Activated CD8-positive, alpha-beta memory T cell treated with anti-CD3 and anti-CD28 coated beads, Interleukin-2, amount 50 U/mL, for 48 hours (primary cell): ENCODE measurements around the gene GRID1.

Experiments used
- DNase-seq: peaks from one replicate; pipeline ENCODE4 v3.0.0-alpha.2; 2020

Gene GRID1

DNA sequence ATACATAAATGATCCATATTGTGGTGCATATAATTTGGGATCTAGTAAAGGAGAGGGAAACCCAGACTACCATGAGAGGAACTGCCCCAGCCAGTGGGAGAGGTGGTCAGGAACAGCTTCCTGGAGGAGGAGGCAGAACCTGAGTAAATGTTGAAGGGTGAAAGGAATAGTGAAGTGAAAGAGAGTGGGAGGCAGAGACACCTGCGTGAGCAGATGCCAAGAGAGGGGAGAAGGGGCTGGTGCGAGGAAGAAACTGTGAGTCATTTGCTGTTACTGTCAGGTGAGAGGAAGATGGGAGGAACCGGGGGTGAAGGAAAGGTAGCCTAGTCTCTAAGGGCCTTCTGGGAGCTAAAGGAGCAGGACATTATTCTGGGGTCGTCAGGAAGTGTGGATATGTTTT lies 294.8 kb downstream of the GRID1 start:
- no peak for DNase-seq

DNA sequence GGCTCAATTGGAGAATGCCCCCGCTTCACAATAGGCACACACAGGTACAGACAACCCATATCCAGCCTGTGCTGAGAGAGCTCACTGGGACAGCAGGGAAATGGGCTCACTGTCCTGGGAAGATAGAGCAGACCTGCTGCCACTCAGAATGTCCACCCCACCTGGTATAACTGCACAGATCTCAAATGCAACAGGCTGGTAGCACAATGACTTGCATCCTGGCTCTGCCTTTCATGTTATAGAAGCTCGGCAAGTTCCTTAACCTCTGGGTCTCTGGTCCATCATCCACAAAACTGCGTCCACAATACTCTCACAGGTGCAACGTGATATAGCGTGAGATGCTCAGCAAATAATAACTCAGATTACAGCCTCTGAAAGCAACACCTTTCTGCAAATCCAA lies 295.4 kb downstream of the GRID1 start:
- no peak for DNase-seq

DNA sequence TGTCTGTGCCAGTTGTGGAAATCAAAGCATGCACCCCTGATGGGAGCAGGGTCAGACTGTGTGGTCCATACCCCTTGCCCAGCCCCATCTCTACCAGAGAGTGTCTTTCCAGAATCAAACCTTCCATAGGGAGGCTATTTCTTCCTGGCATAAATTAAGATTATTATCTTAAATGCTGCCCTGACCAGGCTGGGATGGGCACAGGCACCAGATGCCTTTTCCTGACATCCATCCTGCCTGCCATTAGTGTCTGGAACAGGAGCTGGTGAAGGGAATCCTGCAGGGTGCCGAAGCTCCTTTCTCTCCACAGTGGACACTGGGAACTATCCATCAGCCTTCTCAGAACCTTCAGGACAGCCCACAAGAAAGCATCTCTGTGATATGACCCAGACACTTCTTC lies 296.3 kb downstream of the GRID1 start:
- DNase-seq: no peak

DNA sequence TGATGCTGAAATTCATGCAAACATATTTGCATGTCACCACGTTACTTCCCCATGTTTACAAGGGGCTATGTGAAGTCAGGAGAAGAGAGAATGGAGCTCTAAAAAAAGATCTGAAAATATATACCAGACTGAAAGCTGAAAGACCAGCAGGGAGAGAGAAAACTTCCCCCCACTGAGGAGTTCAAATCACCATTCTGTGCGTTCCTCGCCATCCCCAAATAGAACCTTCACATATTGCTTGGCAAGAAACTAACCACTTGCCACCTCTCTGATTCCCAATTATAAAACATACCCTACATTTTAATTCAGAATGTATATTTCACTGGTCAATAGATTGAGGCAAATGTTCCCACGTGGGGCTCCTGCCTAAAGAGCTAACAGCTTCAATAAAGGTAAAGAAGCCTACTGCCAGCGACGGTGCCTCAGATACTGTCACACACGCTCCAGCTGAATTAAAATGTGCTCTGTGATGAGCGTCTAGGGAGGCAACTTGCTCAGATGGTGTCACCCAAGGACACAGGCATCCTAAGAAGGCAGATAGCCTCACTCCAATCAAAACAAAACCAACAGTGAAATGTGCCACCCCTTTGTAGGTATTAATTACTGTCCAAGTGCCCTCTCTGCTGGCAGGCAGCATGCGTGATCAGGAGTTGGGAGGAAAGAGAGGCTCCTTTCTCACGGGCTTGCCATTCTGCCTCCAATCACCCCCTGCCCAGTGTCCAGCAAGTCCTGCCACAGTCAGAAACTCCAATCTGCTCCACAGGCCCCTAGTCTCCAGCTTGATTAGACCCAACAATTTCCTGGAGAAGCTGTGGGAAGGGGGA lies 298.2 kb downstream of the GRID1 start:
- DNase-seq: no peak

DNA sequence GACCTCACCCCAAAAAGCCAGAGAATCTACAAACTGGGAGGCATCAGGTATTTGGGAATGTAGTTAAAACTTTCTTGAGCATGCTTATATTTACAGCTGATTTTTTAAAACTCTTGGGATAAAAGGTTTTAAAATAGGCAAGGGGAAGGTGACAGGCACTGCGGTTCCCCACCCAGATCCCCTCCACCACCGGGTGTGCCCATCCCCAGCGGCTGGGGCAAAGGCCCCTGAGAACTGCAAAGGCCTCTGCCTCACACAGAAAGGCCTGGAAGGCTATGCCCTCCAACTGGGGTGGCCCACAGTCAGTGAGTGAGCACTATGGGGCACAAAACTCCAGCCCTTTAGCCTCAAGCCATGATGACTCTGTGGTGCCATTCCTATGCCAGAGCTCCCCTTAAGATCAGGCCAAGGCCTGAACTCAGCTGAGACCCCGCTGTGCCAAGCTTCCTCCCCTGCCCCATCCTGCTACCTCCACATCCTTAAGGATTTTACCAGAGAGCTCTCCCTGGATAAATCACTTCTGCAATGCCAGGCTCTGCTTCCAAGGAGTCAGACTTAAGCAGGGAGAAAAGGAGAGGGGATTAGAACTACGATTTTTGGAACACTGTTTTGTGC lies 299.1 kb downstream of the GRID1 start:
- peak; percentile 10 for DNase-seq

DNA sequence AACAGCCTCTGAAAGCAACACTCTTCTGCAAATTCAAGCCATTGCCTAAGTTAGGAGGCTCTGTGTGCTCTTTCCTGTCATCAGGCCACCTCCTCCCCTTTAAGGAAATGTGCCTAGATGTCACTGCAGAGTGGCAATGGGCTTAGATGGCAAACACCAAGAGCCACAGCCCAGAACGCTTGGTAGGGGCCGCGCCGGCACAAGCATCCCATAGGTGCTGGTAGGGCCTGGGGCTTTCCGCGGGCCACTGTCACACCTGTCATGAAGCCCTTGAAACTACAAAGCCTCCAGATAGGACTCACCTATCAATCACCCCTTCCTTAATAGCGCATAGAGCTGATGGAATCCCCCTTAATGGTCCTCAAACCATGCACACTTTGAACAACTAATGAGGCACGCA lies 299.9 kb downstream of the GRID1 start:
- peak; percentile 23 for DNase-seq

DNA sequence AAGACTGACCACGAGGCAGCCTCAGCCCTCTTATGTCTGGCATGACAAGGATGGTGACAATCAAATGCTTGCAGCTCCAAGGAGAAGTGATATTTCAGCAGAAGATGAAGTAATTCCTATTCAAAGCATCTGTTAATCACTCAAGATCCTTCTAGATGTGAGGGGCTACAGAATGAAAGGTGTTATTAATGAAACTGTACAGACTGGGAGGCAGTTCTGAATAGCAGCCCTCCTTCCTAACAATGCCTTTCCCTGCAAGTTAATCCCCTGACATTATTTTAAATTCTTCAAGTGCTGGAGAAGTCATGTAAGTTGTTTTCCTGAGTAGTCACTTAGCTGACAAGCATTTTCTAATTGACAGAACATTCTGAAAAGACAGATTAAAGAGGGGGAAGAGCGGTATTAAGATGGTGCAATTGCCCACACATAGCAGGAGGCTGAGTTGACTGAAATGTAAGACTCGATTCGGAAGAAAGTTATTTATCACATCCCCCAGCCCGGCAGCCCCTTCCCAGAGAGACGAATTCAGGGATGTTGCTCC lies 300.8 kb downstream of the GRID1 start:
- DNase-seq: peak; percentile 28

DNA sequence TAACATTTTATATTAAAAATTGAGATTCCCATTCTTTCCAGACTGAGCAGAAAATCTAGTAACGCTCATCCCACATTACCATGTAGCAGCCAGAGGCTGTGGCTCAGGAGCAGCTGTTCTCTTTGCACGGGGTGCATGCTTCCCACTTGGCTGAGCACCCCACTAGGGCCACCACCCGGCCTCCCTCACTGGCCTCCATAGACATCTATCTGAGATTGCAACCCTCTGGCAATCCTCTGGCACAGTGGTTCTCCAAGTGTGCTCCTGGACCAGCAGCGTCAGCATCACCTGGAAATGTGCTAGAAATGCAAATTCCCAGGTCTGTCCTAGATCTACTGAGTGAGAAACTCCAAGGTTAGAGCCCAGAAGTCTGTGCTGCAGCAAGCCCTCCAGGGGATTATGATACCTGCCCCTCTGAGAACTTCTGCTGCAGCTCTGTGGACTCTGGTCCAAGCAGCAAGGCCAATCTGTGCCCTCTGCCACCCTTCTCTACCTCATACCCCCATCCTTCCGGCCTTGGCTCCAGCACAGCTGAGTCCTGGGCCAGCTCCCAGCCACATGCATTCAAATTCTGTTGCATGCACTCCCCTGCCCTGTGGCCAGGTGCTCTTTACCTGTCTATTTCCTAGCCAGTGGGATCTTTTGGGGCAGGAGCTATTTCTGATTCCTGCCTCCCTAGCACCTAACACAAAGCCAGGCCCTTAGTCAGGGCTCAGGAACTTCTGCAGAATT lies 301.5 kb downstream of the GRID1 start:
- DNase-seq: no peak

DNA sequence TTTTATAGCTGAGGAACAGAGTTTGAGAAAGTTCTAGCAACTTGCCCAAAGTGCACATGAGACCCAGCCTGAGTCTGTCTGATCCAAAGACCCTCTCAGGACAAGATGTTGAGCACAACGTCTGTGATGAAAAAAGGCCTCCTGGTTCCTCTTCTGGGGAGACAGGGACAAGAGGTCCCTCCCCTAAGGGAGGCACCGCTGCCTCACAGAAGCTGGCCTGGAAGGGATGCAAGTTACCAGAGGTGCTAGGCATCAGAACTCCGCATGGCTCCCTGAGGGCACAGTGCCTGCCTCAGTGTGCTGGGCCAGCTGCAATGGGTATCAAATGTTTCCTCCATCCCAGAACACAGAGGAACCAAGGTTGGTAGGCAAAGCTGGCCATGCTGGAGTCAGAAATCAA lies 302.4 kb downstream of the GRID1 start:
- no peak for DNase-seq

DNA sequence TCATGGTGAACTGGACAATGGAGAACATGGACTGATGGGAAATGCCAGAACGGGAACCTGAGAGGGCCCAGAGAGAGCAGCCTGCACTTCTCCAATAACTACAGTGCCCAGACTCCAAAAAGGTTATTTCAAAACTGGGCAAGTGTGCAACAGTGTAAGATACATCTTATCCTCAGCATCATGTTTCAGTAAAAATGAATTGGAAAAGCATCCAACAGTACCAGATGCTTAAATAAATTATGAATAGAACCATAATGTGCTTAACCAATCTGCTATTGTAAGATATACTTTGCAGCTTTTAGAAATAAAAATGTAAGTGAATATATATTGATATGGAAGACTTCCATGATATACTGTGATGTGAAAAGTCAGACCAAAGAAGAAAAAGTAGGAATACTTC lies 303.3 kb downstream of the GRID1 start:
- no peak for DNase-seq

DNA sequence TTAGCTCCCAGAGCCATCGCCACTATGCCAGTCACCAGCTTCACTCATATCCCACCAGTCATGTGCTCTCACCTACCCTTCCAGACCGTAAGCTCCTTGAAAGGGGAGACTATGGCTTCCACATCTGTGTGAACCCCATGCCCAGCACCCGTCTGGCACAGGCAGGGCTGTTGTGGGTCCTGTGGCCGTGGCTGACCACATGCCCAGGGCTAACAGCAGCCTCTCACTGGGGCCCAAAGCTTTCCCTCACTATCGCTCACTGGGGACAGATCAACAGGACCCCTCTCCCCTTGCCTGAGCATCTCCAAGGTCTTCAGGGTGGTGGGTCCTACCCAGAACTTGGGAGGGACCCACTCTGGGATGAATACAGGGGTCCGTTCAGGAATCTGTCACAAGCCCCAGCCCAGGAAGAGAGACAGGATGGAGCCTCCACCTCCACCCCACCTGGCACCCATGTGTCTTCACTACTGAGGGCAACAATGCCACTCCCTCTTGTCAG lies 303.9 kb downstream of the GRID1 start:
- DNase-seq: peak; percentile 18

DNA sequence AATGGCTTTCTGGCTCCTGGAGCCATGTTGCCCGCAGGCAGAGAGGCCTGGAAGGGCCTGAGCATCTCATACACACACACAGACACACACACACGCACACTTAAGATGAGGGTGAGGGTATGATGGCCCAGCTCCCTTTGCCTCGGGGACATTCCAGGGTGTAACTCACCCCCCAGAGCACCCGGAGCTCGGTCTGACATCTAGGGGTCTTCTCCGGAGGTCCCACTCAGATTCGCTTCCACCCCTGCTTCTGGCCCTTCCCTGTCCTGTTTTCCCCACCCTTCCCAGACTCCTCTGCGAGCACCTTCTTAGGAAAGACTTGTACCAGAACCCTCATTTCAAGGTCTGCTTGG lies 304.4 kb downstream of the GRID1 start:
- DNase-seq: no peak

DNA sequence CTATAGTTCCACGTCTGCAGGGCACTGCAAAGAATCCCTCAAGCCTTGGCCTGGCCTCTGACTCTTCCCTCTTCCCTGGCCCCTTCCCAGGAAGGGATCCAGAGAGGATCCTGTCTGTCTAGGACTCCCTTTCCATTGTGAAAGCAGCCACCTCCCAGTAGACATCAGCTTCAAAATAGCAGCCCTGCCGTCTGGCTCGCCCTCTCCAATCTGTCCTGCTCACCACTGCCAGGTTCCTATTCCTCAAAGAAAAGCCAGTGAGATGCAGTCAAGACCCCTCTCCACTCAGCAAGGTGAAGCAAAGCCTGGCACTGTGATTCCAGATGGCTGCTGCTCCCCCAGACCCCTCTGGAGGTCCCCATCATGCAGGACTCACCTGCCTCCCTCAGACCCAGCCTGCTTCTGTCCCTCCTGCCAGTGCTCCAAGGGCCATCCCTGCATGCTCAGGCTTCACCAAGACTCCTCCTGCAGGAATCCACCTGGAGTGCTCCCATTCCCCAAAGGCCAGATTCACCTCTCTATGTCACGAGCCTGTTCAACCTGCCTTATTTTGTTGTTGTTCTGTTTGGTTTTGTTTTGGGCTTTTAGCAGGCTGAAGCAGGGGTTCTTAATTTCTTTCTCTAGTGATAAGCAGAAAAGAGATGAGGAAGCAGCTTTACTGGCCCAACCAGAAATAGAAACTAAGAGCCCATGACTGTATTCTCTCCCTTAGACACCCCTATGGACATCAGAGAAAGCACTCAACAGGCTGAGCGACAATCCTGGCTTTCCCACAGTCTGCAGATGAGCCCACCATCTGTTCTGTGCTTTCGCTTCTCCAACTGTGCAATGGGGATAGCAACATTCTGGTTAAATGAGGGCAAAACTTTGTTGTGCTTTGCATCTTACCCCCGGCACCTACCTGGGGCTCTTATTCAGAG lies 305.1 kb downstream of the GRID1 start:
- DNase-seq: no peak

DNA sequence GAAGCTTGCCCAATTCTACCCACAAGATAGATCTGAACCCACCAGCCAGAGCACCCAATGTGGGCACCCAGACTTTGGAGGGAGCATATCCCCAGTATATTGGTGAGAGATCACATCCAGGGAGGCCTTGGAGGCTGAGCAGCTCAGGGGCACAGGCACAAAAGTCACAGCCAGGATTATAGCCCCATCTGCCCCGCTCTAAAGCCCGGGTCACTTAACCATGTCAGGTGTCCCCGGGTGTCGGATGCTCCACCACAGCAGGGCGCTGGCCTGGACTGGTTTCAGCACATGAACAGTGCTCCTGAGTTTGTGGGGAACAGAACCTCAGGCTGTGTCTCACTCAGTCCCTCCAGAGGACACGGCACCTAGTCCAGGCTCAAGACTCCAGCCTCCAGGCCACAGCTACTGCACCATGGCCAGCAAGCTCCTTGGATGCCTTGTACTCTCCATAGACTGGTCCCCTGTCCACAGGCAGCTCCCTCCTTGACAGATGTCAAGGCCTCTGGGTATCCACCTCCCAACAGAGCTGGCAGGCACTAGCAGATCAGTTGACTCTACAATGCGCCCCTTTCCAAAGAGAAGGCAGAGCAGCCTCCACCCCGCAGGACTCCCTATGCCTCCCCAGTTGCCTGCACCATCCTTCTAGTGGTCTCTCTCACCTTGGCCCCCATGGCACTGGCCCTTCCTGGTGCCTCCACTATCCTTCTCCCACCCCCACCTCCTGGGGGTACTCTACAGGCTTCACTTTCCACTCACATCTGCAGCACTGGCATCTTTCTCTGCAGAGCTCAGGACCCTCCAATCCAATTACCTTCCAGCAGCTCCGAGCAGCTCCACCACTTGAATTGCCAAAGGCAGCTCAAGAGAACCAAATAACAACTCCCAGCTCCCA lies 306.0 kb downstream of the GRID1 start:
- no peak for DNase-seq

DNA sequence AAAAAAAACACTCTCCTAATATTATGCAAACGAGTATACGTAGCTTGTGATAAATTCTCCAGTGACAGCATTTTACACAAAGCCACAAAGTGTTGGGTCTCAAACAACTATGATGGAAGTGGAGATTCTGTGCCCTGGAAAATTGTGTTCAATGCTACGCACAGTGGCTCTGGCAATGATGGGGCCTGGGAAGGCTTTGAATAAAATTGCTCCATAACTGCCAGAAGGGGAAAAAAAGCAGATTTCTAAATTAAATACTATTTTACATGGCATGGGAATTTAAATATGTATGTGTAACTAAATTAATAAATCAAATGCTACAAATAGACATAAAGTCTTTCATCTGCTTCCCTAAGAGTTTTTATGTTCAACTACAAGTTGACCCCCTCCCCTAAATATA lies 306.7 kb downstream of the GRID1 start:
- no peak for DNase-seq

DNA sequence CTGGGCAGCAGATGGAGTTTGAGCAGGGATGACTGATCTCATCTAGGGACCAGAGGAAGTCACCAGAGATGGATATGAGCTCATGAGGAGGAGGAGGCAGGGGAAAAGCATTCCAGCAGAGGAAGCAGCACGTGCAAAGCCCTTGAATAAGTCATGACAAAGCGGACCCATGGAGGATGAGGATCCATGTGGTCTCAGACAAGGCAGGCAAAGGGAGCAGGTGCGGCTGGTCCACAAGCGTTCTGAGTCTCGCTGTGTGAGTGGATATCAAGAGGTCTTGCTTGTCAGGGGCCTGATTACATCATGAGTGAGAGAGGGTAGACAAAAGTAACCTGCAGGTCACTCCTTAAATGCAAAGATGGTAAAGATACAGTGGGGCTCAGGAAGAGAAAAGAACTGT lies 307.6 kb downstream of the GRID1 start:
- DNase-seq: peak; percentile 10

DNA sequence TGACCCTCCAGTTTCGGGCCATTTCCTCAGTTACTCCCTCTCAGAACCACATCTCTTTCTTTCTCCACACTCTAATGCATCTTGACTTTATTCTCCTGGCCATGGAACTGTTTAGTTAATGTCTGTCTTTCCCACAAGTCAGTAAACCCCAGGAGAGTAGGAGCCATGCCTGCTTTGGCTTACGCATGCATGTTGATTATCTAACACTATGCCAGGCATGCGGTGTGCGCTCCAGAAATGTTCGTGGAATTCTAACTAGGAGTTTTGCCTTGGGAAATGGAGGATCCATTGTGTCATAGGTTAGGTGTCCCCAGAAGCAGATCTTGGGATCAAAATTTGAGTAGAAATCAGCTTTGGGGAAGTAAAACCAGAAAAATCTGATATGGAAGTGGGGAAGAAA lies 308.9 kb downstream of the GRID1 start:
- DNase-seq: no peak

DNA sequence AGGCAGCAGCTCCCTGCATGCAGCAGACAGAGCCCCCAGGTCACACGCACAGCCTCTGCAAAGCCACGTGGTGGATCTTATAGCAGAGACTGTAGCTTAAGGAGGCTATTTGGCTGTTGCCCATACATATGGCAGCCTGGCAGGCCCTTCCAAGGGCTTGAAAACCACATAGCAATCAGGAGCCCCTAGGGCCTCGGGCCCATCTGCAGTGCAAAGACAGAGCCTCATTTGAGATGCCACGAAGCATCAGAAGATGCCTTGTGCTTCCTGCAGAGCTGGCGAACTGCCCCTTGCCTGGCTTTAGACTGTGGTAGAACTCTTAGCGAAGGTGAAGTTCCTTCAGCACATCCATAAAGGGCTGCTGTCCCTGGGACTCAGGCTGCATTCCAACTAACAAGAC lies 309.9 kb downstream of the GRID1 start:
- DNase-seq: no peak

DNA sequence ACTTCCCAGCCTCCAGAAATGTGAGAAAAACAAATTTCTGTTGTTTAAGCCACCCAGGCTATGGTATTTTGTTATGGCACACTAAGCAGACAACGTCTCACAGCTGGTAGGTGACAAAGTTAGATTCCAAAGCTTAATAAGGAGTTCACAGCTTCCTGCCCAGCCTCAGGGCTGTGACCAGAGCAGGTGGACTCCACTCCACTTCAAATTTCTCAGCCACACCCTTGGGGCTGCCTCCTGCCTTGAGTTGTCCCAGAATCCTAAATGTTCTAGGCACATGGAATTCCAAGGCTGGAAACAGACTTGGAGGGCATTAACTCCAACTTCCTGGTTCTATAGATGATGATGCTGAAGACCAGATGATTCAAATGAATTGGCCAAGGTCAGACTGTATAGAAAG lies 310.7 kb downstream of the GRID1 start:
- DNase-seq: no peak

DNA sequence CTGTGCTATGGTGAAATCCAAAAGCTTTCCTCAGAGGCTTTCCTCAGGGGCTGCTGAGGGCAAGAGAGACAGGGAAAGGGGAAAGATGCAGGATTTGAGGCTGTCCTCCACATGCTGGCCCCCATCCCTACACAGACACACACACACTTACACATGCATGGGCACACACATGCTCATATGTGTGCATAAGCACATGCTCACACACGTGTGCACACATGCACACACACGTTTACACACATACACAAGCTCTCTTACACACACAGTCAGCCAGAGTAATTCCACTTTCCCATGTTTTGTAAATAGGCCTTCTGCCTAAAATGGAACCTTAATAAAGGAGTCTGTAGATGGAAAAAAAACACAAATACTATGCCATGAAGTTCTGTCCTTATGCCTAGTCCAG lies 312.9 kb downstream of the GRID1 start:
- DNase-seq: no peak

DNA sequence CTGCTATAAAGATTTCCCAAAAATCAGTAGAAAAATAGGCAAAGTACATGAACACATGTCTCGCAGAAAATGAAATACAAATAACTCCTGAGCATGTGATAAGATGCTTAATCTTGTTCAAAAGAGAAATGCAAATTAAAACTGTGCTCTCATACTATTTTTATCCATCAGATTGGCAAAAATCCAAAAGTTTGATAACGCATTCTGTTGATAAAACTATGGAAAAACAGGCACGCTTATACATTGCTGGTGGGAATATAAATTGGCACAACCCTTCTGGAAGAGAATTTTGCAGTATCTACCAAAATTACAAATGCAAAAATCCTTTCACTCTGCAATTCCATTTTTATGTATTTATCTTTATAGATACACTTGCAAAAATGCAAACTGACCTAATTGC lies 315.0 kb downstream of the GRID1 start:
- DNase-seq: no peak

DNA sequence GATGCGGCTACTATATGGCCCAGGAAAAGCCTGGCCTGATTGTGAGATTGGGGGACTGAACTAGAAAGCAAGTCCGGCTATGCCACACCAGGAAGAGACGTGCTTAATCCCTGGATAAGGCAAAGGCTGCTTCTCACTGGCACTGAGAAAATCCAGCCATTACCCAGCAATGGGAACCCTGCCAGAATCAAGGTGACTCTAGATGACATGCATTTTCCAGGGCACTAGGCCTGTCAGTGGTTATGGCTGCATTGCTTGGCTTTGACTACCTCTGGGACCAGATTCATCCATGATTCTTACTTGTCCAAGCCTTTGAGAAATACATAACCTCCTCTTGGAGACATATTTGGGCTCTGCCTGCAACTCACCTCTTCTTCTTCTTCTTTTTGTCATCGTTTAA lies 317.2 kb downstream of the GRID1 start:
- no peak for DNase-seq
